ENCODE measurements around the gene MAN1C1.
"Not testable (repeated sequence)": the region's sequence is repeated elsewhere in the genome, so short reads cannot be mapped to it uniquely, and the experiment has no call there.

The MAN1C1 gene

GRCh38 chr1:25718732-25719131 lies 102.1 kb downstream of the MAN1C1 start:
- DNase-seq = no peak

GRCh38 chr1:25720624-25721023 lies 104.0 kb downstream of the MAN1C1 start:
- no peak for DNase-seq

GRCh38 chr1:25723250-25723880 lies 106.8 kb downstream of the MAN1C1 start:
- DNase-seq = no peak

GRCh38 chr1:25724201-25724600 lies 107.6 kb downstream of the MAN1C1 start:
- no peak for DNase-seq

GRCh38 chr1:25724966-25725365 lies 108.4 kb downstream of the MAN1C1 start:
- DNase-seq = no peak

GRCh38 chr1:25725482-25725881 lies 108.9 kb downstream of the MAN1C1 start:
- DNase-seq = no peak

GRCh38 chr1:25727088-25727487 lies 110.5 kb downstream of the MAN1C1 start:
- DNase-seq = no peak

- no peak for DNase-seq
Observed at GRCh38 chr1:25727635-25728286, 111.2 kb downstream of the MAN1C1 start.

- no peak for DNase-seq
Observed at GRCh38 chr1:25728301-25728935, 111.8 kb downstream of the MAN1C1 start.

GRCh38 chr1:25729045-25729444 lies 112.5 kb downstream of the MAN1C1 start:
- no peak for DNase-seq

- DNase-seq = no peak
Observed at GRCh38 chr1:25729790-25730644, 113.4 kb downstream of the MAN1C1 start.

GRCh38 chr1:25731148-25731547 lies 114.6 kb downstream of the MAN1C1 start:
- DNase-seq = no peak

GRCh38 chr1:25731626-25732370 lies 115.2 kb downstream of the MAN1C1 start:
- DNase-seq = no peak

GRCh38 chr1:25732821-25733220 lies 116.2 kb downstream of the MAN1C1 start:
- no peak for DNase-seq

- DNase-seq = no peak
Observed at GRCh38 chr1:25733271-25733670, 116.7 kb downstream of the MAN1C1 start.

GRCh38 chr1:25734991-25735390 lies 118.4 kb downstream of the MAN1C1 start:
- DNase-seq = not testable (repeated sequence)

GRCh38 chr1:25735956-25736529 lies 119.5 kb downstream of the MAN1C1 start:
- DNase-seq = no peak

GRCh38 chr1:25737130-25737529 lies 120.5 kb downstream of the MAN1C1 start:
- DNase-seq = no peak

GRCh38 chr1:25738499-25738898 lies 121.9 kb downstream of the MAN1C1 start:
- no peak for DNase-seq

- DNase-seq = no peak
Observed at GRCh38 chr1:25739341-25739740, 122.8 kb downstream of the MAN1C1 start.

- no peak for DNase-seq
Observed at GRCh38 chr1:25740071-25740470, 123.5 kb downstream of the MAN1C1 start.

GRCh38 chr1:25742316-25742715 lies 125.7 kb downstream of the MAN1C1 start:
- DNase-seq = no peak

Measured in stimulated activated CD8-positive, alpha-beta memory T cell treated with anti-CD3 and anti-CD28 coated beads, Interleukin-4, amount 100 ng/mL, for 48 hours (primary cell).